H1 (cell line): Measurements from ENCODE around the gene BRPF1. TPM values are rescaled to one million over a fixed set of nuclear protein-coding genes. Genes with fewer than 3 reads are reported as not detected.

ENCODE experiments used
- CTCF ChIA-PET: fragments of 300-600 bp; sonication (Branson Sonifier 250); formaldehyde crosslinking; loops from one replicate; lab custom pipeline; 2021; ENCODE audit not compliant: partially characterized antibody; lab: Charles Lee
- POLR2A ChIA-PET: fragments of 300-600 bp; sonication (Branson Sonifier 250); formaldehyde crosslinking; loops from one replicate; lab custom pipeline; 2021; ENCODE audit warnings: inconsistent platforms; ENCODE audit not compliant: partially characterized antibody; lab: Charles Lee
- DNase-seq, 2 experiments: peaks; one replicate each; pipeline versions ENCODE4 v3.0.0 to v3.0.0-alpha.2; 2010 to 2022; ENCODE audit warnings: low spot score in 2 of 2, low read depth in 1 of 2, mixed read lengths in 1 of 2
- FAIRE-seq: peaks from 2 replicates; lab custom pipeline; 2011; peaks lifted over from hg19 to GRCh38; lab: Jason Lieb, UNC
- H2AFZ ChIP-seq: 2 replicates; pipeline ENCODE4 v1.8.1; 2012; ENCODE audit warnings: low read length, inconsistent platforms
- H2AK5ac ChIP-seq: 2 replicates; pipeline ENCODE4 v1.6.1; 2013; ENCODE audit warnings: low read depth, low read length
- H2BK120ac ChIP-seq: replicated peaks from 2 replicates; pipeline ENCODE3; 2013; ENCODE audit warnings: low read depth, low read length, inconsistent platforms
- H2BK12ac ChIP-seq: 2 replicates; pipeline ENCODE4 v1.6.1; 2013; ENCODE audit warnings: low read depth, low read length
- H2BK15ac ChIP-seq: 2 replicates; pipeline ENCODE4 v1.6.1; 2013; ENCODE audit warnings: low read length
- H2BK20ac ChIP-seq: 2 replicates; pipeline ENCODE4 v1.6.1; 2013; ENCODE audit warnings: low read length
- H2BK5ac ChIP-seq: 2 replicates; pipeline ENCODE4 v1.6.1; 2013; ENCODE audit warnings: low read depth, low read length
- H3K14ac ChIP-seq: 2 replicates; pipeline ENCODE4 v1.6.1; 2013; ENCODE audit warnings: inconsistent platforms; ENCODE audit not compliant: insufficient read length
- H3K18ac ChIP-seq: 2 replicates; pipeline ENCODE4 v1.6.1; 2013; ENCODE audit warnings: low read length; ENCODE audit errors: extremely low read depth
- H3K23ac ChIP-seq: 2 replicates; pipeline ENCODE4 v1.6.1; 2013; ENCODE audit warnings: inconsistent platforms; ENCODE audit not compliant: insufficient read length
- H3K23me2 ChIP-seq: 2 replicates; pipeline ENCODE4 v1.6.1; 2013; ENCODE audit warnings: low read depth, low read length
- H3K27ac ChIP-seq: 2 replicates; pipeline ENCODE4 v1.6.1; 2011; ENCODE audit warnings: low read depth, low read length, inconsistent platforms
- H3K27me3 ChIP-seq, 4 experiments: replicated peaks in 1 of 4; 1 replicate in 1 of 4; 2 replicates in 3 of 4; pipeline versions ENCODE4 v1.6.1 to v1.8.1; 2011 to 2013; ENCODE audit warnings: low read length in 3 of 4, mild to moderate bottlenecking in 3 of 4, inconsistent platforms in 2 of 4, mixed read lengths in 2 of 4, moderate library complexity in 1 of 4; ENCODE audit not compliant: control insufficient read depth in 3 of 4, insufficient read depth in 3 of 4; ENCODE audit errors: extremely low read depth in 1 of 4
- H3K36me3 ChIP-seq, 4 experiments: 2 replicates each; pipeline versions ENCODE4 v1.6.1 to v1.8.1; 2011 to 2013; ENCODE audit warnings: mild to moderate bottlenecking in 4 of 4, low read length in 3 of 4, moderate library complexity in 2 of 4, control low read depth in 1 of 4, inconsistent platforms in 1 of 4; ENCODE audit not compliant: insufficient read depth in 4 of 4, control insufficient read depth in 2 of 4
- H3K4ac ChIP-seq: replicated peaks from 2 replicates; pipeline ENCODE3; 2013; ENCODE audit warnings: low read length, low read depth, mixed read lengths, inconsistent platforms; ENCODE audit not compliant: insufficient read length
- H3K4me1 ChIP-seq, 4 experiments: replicated peaks in 1 of 4; 1 replicate in 1 of 4; 2 replicates in 3 of 4; pipeline versions ENCODE4 v1.6.1 to v1.8.1; 2011 to 2013; ENCODE audit warnings: low read length in 3 of 4, inconsistent platforms in 2 of 4, mixed read lengths in 1 of 4; ENCODE audit not compliant: insufficient read depth in 4 of 4, control insufficient read depth in 3 of 4
- H3K4me2 ChIP-seq, 2 experiments: 2 replicates each; pipeline versions ENCODE4 v1.6.1 to v1.8.1; 2011 to 2013; ENCODE audit warnings: low read depth in 2 of 2, low read length in 2 of 2, control low read depth in 1 of 2, inconsistent platforms in 1 of 2, mild to moderate bottlenecking in 1 of 2; ENCODE audit not compliant: insufficient read depth in 1 of 2
- H3K4me3 ChIP-seq, 4 experiments: fragments of 200-600, 300-600 bp in 1 of 4; sonication (generic), shearing (Covaris generic), sonication (Bioruptor Twin) in 1 of 4; 2 replicates each; pipeline versions ENCODE4 v1.5.1 to v1.8.1; 2011 to 2016; ENCODE audit warnings: low read length in 4 of 4, low read depth in 3 of 4, control low read depth in 2 of 4, inconsistent platforms in 2 of 4, mild to moderate bottlenecking in 2 of 4, mixed read lengths in 1 of 4, moderate library complexity in 1 of 4; ENCODE audit not compliant: insufficient read depth in 2 of 4; ENCODE audit errors: extremely low read depth in 1 of 4
- H3K56ac ChIP-seq: replicated peaks from 2 replicates; pipeline ENCODE3; 2013; ENCODE audit warnings: low read depth, mild to moderate bottlenecking, mixed read lengths, low read length, inconsistent platforms; ENCODE audit not compliant: insufficient read length
- H3K79me1 ChIP-seq: 2 replicates; pipeline ENCODE4 v1.6.1; 2013; ENCODE audit warnings: low read depth, low read length, control low read depth
- H3K79me2 ChIP-seq, 2 experiments: 2 replicates each; pipeline versions ENCODE4 v1.6.1 to v1.8.1; 2012 to 2013; ENCODE audit warnings: low read length in 2 of 2, mild to moderate bottlenecking in 2 of 2, inconsistent platforms in 1 of 2; ENCODE audit not compliant: insufficient read depth in 2 of 2, control insufficient read depth in 1 of 2
- H3K9ac ChIP-seq, 4 experiments: replicated peaks in 1 of 4; 1 replicate in 1 of 4; 2 replicates in 3 of 4; pipeline versions ENCODE4 v1.6.1 to v1.8.1; 2011 to 2013; ENCODE audit warnings: low read depth in 3 of 4, low read length in 3 of 4, control low read depth in 2 of 4, mild to moderate bottlenecking in 2 of 4, moderate library complexity in 2 of 4, inconsistent platforms in 1 of 4; ENCODE audit errors: extremely low read depth in 1 of 4
- H3K9me3 ChIP-seq, 2 experiments: 2 replicates each; pipeline versions ENCODE4 v1.6.1 to v1.8.1; 2012 to 2013; ENCODE audit warnings: mild to moderate bottlenecking in 2 of 2, moderate library complexity in 2 of 2, control low read depth in 1 of 2, inconsistent platforms in 1 of 2, low read depth in 1 of 2, low read length in 1 of 2, mixed read lengths in 1 of 2; ENCODE audit not compliant: insufficient read depth in 2 of 2
- H4K20me1 ChIP-seq, 2 experiments: replicated peaks in 1 of 2; 2 replicates each; pipeline versions ENCODE3 to v1.8.1; 2011 to 2013; ENCODE audit warnings: inconsistent platforms in 2 of 2, low read length in 2 of 2, mild to moderate bottlenecking in 1 of 2; ENCODE audit not compliant: insufficient read depth in 2 of 2, control insufficient read depth in 1 of 2
- H4K5ac ChIP-seq: 2 replicates; pipeline ENCODE4 v1.6.1; 2013; ENCODE audit warnings: low read length, low read depth, mixed read lengths, inconsistent platforms; ENCODE audit not compliant: insufficient read length
- H4K8ac ChIP-seq: 2 replicates; pipeline ENCODE4 v1.8.0; 2013; ENCODE audit warnings: mild to moderate bottlenecking, moderate library complexity, low read length, inconsistent platforms; ENCODE audit not compliant: insufficient read depth; ENCODE audit errors: extremely low read depth
- H4K91ac ChIP-seq: replicated peaks from 2 replicates; pipeline ENCODE3; 2013; ENCODE audit warnings: low read length, mixed read lengths, inconsistent platforms; ENCODE audit not compliant: insufficient read length
- CBX8 ChIP-seq: fragments of 300-800, 300-1000 bp; sonication (generic); IDR thresholded peaks from 2 replicates; pipeline ENCODE4 v1.7.1; 2016; ENCODE audit warnings: low read depth, low read length, borderline replicate concordance
- KDM1A ChIP-seq: fragments of 200-600, 300-600 bp; sonication (generic); IDR thresholded peaks from 2 replicates; pipeline ENCODE4 v1.7.1; 2016; ENCODE audit warnings: mild to moderate bottlenecking, low read length, borderline replicate concordance
- WGBS, 2 experiments: shearing (Covaris generic) in 1 of 2; methylation state at CpG; one replicate each; pipeline versions ENCODE4 v1.1.6 to v1.1.7; 2013 to 2015; ENCODE audit warnings: low lambda C conversion rate in 2 of 2, mixed read lengths in 2 of 2, inconsistent platforms in 1 of 2, low coverage in 1 of 2, missing lambda C conversion rate in 1 of 2; ENCODE audit not compliant: insufficient replicate concordance in 2 of 2, insufficient coverage in 1 of 2, insufficient read length in 1 of 2; ENCODE audit errors: extremely low coverage in 1 of 2, missing lambda C conversion rate in 1 of 2; 5-methylcytosine and 5-hydroxymethylcytosine counted together
- polyA plus RNA-seq, 7 experiments: library from polyadenylated mRNA; depleted of rRNA in 3 of 7; stranded (reverse) in 5 of 7; unstranded in 2 of 7; fragments of >200 nt in 5 of 7; fragments of 200-250 nt in 2 of 7; gene quantifications; 1 replicate in 5 of 7; 2 replicates in 1 of 7; 4 replicates in 1 of 7; pipeline versions ENCODE4 v1.2.1 to v1.2.3, GENCODE V29; 2011 to 2013; ENCODE audit warnings: missing spikeins in 2 of 7, mixed read lengths in 2 of 7
- total RNA-seq: library from RNA; stranded (reverse); fragmentation: NEBNext Ultra II Directional; extraction: Animal tissue kit (Norgen Biotek cat#: 25700); gene quantifications from 2 replicates; pipeline ENCODE4 v1.2.1, GENCODE V29; 2021

The BRPF1 gene
- total and polyA plus RNA-seq, 2 of the 8 experiments (the other 6 are each of a cell fraction or from before 2014, with no cell fraction given): 11.3 to 21.7 TPM

GRCh38 chr3:9713142-9713541 lies 18.4 kb upstream of the BRPF1 start:
- Histone ChIP-seq H3K23me2 (peaks cover 9% of the 10 kb centered on the region; the same call in 1 of the 2 replicates), H3K9ac (no peak overlapping the region), H3K79me1 (no peaks in the 10 kb centered on the region), H3K9me3 (no peaks in the 10 kb centered on the region), H3K4me1 (peaks cover 0 to 3% (median 0%) of the 10 kb centered on the region in 4 experiments; a peak in 1 of 7 replicates), H3K27me3 (peaks cover 0 to 3% (median 0%) of the 10 kb centered on the region in 4 experiments; a peak in 2 of 7 replicates), H3K36me3 (no peaks in the 10 kb centered on the region), H4K8ac (no peak overlapping the region), H3K4ac (no peak overlapping the region), H2AFZ (no peak overlapping the region), H2BK20ac (no peak overlapping the region), H2BK12ac (no peak overlapping the region), H4K20me1 (peaks cover 0 to 3% of the 10 kb centered on the region in 2 experiments), H2BK15ac (no peak overlapping the region), H3K18ac (no peak overlapping the region), H3K56ac (no peak overlapping the region), H3K4me3 (no peak overlapping the region), H3K14ac (no peak overlapping the region), H3K4me2 (no peak overlapping the region), H4K91ac (no peak overlapping the region), H3K23ac (no peak overlapping the region), H2AK5ac (no peak overlapping the region), H4K5ac (no peak overlapping the region), H2BK5ac (no peak overlapping the region), H2BK120ac (no peak overlapping the region), H3K27ac (no peak overlapping the region), H3K79me2 (no peaks in the 10 kb centered on the region)
- no peak for FAIRE-seq
- ChIA-PET POLR2A (no interaction called here), CTCF (interaction anchor here (1.8 to 8.8 kb wide), 2 partner anchors 14 to 211 kb away, joined by 5 to 84 read pairs; no protein-coding TSS in a partner anchor)
- WGBS, 2 experiments: 90 to 100% methylated on average over 1 to 4 of the region's 4 CpGs
- DNase-seq: no peak
- no peak for TF ChIP-seq CBX8
- TF ChIP-seq KDM1A: no peak
